DOHH2 (cell line): ENCODE measurements around the gene HMG20B.

Experiments
- H3F3A ChIP-seq: fragments of 200-600 bp; sonication (generic), shearing (Covaris generic); 2 replicates; pipeline ENCODE4 v1.6.0; 2016; ENCODE audit warnings: antibody characterized with exemption, mild to moderate bottlenecking; ENCODE audit not compliant: control insufficient read depth, insufficient read depth
- H3K27ac ChIP-seq: fragments of 200-600 bp; sonication (generic); 2 replicates; pipeline ENCODE4 v1.5.1; 2014; ENCODE audit warnings: low read depth, mild to moderate bottlenecking, low read length, moderate library complexity
- H3K27me3 ChIP-seq: fragments of 200-600 bp; sonication (generic); 2 replicates; pipeline ENCODE4 v1.6.1; 2014; ENCODE audit warnings: mild to moderate bottlenecking, low read length, mixed read lengths; ENCODE audit not compliant: control insufficient read depth
- H3K36me3 ChIP-seq: fragments of 200-600 bp; sonication (generic); 2 replicates; pipeline ENCODE4 v1.6.1; 2014; ENCODE audit warnings: mild to moderate bottlenecking, low read length, moderate library complexity, mixed read lengths; ENCODE audit not compliant: control insufficient read depth
- H3K4me1 ChIP-seq: fragments of 200-600 bp; sonication (generic); 2 replicates; pipeline ENCODE4 v1.6.1; 2014; ENCODE audit warnings: mild to moderate bottlenecking, low read length, mixed read lengths; ENCODE audit not compliant: control insufficient read depth
- H3K4me2 ChIP-seq: fragments of 200-600 bp; sonication (generic); 2 replicates; pipeline ENCODE4 v1.6.0; 2014; ENCODE audit warnings: mild to moderate bottlenecking, low read length, moderate library complexity
- H3K4me3 ChIP-seq: fragments of 200-600 bp; sonication (generic); 2 replicates; pipeline ENCODE4 v1.5.1; 2014; ENCODE audit warnings: mild to moderate bottlenecking, low read length, mixed read lengths
- H3K79me2 ChIP-seq: fragments of 200-600 bp; sonication (generic); 2 replicates; pipeline ENCODE4 v1.6.1; 2014; ENCODE audit warnings: mild to moderate bottlenecking, low read length, mixed read lengths; ENCODE audit not compliant: control insufficient read depth
- H3K9me2 ChIP-seq: fragments of 200-600 bp; sonication (generic); replicated peaks from 2 replicates; pipeline ENCODE4 v1.6.1; 2014; ENCODE audit warnings: mild to moderate bottlenecking, low read length, mixed read lengths; ENCODE audit not compliant: control insufficient read depth
- H3K9me3 ChIP-seq: fragments of 200-600 bp; sonication (generic); 2 replicates; pipeline ENCODE4 v1.6.1; 2014; ENCODE audit warnings: antibody characterized with exemption, low read length, mixed read lengths; ENCODE audit not compliant: control insufficient read depth, insufficient read depth
- H4K20me1 ChIP-seq: fragments of 200-600 bp; sonication (generic); 2 replicates; pipeline ENCODE4 v1.6.0; 2014; ENCODE audit warnings: low read depth, mild to moderate bottlenecking, antibody characterized with exemption, low read length, moderate library complexity; ENCODE audit not compliant: control insufficient read depth, insufficient read depth
- EZH2phosphoT487 ChIP-seq: fragments of 200-600 bp; sonication (generic); IDR thresholded peaks from 2 replicates; pipeline ENCODE4 v1.6.1; 2017; ENCODE audit warnings: borderline replicate concordance, mild to moderate bottlenecking, antibody characterized with exemption, low read length, moderate library complexity, mixed read lengths
- TF ChIP-seq, protein P1 (sequence below): fragments of 200-600 bp; sonication (generic); IDR thresholded peaks from one replicate; pipeline ENCODE4 v1.5.1; 2014; ENCODE audit warnings: antibody characterized with exemption, mild to moderate bottlenecking, low read depth, low read length; ENCODE audit not compliant: poor library complexity, severe bottlenecking

The HMG20B gene

DNA sequence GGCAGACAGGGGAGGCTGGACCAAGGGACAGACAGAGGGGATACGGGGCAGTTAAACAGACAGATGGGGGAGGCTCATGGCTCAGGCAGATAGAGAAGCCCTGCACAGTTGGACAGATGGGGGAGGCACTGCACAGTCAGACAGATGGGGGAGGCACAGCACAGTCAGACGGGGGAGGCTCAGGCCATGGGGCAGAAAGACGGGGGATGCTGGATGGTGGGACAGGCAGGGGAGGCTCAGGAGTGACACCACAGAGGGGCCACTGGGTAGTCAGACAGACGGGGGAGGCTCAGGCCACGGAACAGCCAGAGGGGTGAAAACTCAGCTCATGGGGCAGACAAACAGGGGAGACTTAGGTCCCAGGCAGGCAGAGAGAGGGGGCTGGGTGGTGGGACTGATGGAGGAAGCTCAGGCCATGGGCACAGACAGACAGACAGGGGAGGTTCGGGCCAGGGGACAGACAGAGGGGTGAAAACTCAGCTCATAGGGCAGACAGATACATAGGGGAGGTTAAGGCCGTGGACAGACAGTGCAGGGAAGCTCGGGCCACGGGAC, 16.2 kb upstream of the HMG20B start:
- no peaks in the 10 kb centered on the region; the same call in 1 of the 2 replicates for H4K20me1 ChIP-seq
- H3K9me2 ChIP-seq = no peaks in the 10 kb centered on the region
- H3K27me3 ChIP-seq = no peaks in the 10 kb centered on the region
- H3K27ac ChIP-seq = peak overlapping the region; percentile 27
- H3K79me2 ChIP-seq = peaks cover 48% of the 10 kb centered on the region
- peak overlapping the region; percentile 95 for H3K4me2 ChIP-seq
- H3K9me3 ChIP-seq = no peaks in the 10 kb centered on the region
- peaks cover 4% of the 10 kb centered on the region; the same call in 1 of the 2 replicates for H3K36me3 ChIP-seq
- TF ChIP-seq EZH2phosphoT487 = no peak
- TF ChIP-seq, protein P1, sequence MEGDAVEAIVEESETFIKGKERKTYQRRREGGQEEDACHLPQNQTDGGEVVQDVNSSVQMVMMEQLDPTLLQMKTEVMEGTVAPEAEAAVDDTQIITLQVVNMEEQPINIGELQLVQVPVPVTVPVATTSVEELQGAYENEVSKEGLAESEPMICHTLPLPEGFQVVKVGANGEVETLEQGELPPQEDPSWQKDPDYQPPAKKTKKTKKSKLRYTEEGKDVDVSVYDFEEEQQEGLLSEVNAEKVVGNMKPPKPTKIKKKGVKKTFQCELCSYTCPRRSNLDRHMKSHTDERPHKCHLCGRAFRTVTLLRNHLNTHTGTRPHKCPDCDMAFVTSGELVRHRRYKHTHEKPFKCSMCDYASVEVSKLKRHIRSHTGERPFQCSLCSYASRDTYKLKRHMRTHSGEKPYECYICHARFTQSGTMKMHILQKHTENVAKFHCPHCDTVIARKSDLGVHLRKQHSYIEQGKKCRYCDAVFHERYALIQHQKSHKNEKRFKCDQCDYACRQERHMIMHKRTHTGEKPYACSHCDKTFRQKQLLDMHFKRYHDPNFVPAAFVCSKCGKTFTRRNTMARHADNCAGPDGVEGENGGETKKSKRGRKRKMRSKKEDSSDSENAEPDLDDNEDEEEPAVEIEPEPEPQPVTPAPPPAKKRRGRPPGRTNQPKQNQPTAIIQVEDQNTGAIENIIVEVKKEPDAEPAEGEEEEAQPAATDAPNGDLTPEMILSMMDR = no peak
- H3K4me1 ChIP-seq = peaks cover 67% of the 10 kb centered on the region
- H3F3A ChIP-seq = peaks cover 17% of the 10 kb centered on the region
- H3K4me3 ChIP-seq = peak overlapping the region; percentile 97

DNA sequence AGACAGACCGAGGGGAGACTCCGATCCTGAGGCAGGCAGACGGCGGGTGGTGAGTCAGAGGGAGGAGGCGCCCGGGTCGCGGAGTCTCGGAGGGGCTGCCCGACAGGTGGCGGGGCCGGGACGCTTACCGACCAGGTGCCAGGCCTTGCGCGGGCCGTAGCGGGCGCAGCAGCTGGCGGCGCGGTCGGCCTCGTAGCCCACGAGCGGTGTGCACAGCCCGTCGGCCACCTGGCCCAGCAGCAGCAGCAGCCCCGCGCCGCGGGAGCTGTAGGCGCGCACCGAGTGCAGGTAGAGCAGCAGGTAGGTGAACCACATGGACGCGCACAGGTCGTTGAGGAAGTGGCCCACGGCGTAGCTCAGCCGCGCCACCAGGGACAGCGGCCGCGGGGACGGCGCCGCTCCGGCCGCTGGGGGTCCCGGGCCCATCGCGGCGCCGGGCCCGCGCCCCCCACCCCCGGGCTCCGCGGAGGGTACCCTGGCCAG, 15.7 kb upstream of the HMG20B start:
- no peak for TF ChIP-seq EZH2phosphoT487
- TF ChIP-seq, protein P1 = peak; percentile 16
- Histone ChIP-seq H3K36me3 (peaks cover 4% of the 10 kb centered on the region; the same call in 1 of the 2 replicates), H3K4me2 (peak overlapping the region; percentile 95), H3K27ac (peak overlapping the region; percentile 27), H3K9me3 (no peaks in the 10 kb centered on the region), H4K20me1 (no peaks in the 10 kb centered on the region; the same call in 1 of the 2 replicates), H3K79me2 (peaks cover 43% of the 10 kb centered on the region), H3K4me1 (peaks cover 65% of the 10 kb centered on the region), H3F3A (peaks cover 17% of the 10 kb centered on the region), H3K9me2 (no peaks in the 10 kb centered on the region), H3K4me3 (peak overlapping the region; percentile 97), H3K27me3 (no peaks in the 10 kb centered on the region)

DNA sequence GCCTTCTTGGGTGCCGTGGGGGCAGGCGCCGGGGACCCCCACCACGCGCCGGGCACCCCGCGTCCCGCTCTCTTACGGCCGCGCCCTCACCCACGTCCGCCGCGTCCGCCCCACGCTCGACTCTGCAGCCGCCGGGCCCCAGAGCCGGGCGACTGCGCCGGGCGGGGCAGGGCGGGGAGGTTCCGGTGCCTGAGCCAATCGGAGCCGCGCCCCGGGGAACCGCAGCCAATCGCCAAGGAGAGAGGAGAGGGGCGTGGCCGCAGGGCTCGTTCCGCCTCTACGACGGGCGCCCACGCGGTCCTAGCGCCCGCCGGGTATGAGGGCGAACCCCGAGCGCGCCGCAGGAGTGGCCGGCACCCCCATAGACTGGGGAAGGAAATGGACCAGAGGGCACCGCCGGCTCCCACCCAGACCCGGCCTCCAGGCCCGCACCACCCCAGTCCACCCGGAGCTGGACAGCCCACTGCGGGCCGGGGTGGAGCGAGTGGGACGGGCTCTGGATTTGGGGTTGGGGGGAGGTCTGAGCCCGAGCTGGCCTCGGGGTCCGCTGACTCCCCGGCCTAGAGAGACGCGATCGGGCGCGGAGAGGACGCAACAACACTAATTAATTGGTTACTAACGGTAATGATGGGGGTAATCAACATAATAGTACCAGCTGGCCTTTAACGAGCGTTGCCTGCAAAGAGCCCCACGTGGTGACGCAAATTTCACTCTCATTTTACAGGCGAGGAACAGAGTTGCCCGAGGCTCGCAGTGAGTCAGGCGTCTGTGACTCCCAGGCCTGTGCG, 15.1 kb upstream of the HMG20B start, which contains the start of gene MFSD12:
MFSD12 (minus strand) TSS at position 126 of the 788 bp plus-strand sequence. CDS start 183 bp downstream, outside the sequence.
- H3K79me2 ChIP-seq = peaks cover 40% of the 10 kb centered on the region
- H3K4me3 ChIP-seq = peak within 1 kb of the TSS; percentile 97
- peak within 1 kb of the TSS; percentile 95 for H3K4me2 ChIP-seq
- H3K36me3 ChIP-seq = peaks cover 4% of the 10 kb centered on the region; the same call in 1 of the 2 replicates
- H3K9me3 ChIP-seq = no peaks in the 10 kb centered on the region
- H3F3A ChIP-seq = peaks cover 15% of the 10 kb centered on the region
- TF ChIP-seq, protein P1 = no peak
- TF ChIP-seq EZH2phosphoT487 = no peak
- H3K9me2 ChIP-seq = no peaks in the 10 kb centered on the region
- H3K4me1 ChIP-seq = peaks cover 61% of the 10 kb centered on the region
- H3K27me3 ChIP-seq = no peaks in the 10 kb centered on the region
- no peaks in the 10 kb centered on the region; the same call in 1 of the 2 replicates for H4K20me1 ChIP-seq
- peak within 1 kb of the TSS; percentile 27 for H3K27ac ChIP-seq
